SJSA1 (cell line): Measurements from ENCODE around the gene DNAI4. TPM values are rescaled to one million over a fixed set of nuclear protein-coding genes. Genes with fewer than 3 reads are reported as not detected.
"Not testable (repeated sequence)": the region's sequence is repeated elsewhere in the genome, so short reads cannot be mapped to it uniquely, and the experiment has no call there.

Source experiments
- DNase-seq, 2 experiments: peaks; one replicate each; pipeline ENCODE4 v3.0.0-alpha.2; 2015 to 2020; ENCODE audit warnings: low spot score in 2 of 2, low read depth in 1 of 2
- H3K27ac ChIP-seq: fragments of 250-450 bp; sonication (Bioruptor Pico); 2 replicates; pipeline ENCODE4 v1.5.1; 2020; ENCODE audit warnings: mild to moderate bottlenecking, moderate library complexity
- H3K27me3 ChIP-seq: fragments of 250-450 bp; sonication (Bioruptor Pico); replicated peaks from 2 replicates; pipeline ENCODE4 v1.5.1; 2020; ENCODE audit warnings: mild to moderate bottlenecking, moderate library complexity
- H3K36me3 ChIP-seq: fragments of 250-450 bp; sonication (Bioruptor Pico); 2 replicates; pipeline ENCODE4 v1.5.1; 2020; ENCODE audit warnings: mild to moderate bottlenecking
- H3K4me1 ChIP-seq: fragments of 250-450 bp; sonication (Bioruptor Pico); replicated peaks from 2 replicates; pipeline ENCODE4 v1.6.1; 2021; ENCODE audit warnings: mild to moderate bottlenecking
- H3K4me3 ChIP-seq: fragments of 250-450 bp; sonication (Bioruptor Pico); 2 replicates; pipeline ENCODE4 v1.5.1; 2020; ENCODE audit warnings: mild to moderate bottlenecking
- H3K9me3 ChIP-seq: fragments of 250-450 bp; sonication (Bioruptor Pico); replicated peaks from 2 replicates; pipeline ENCODE4 v1.5.1; 2020; ENCODE audit warnings: mild to moderate bottlenecking
- total RNA-seq: library from RNA; depleted of rRNA; stranded (reverse); fragments of >200 nt; shearing (Covaris generic); gene quantifications from 2 replicates; pipeline ENCODE4 v1.2.3, GENCODE V29; 2014

The DNAI4 gene
- total RNA-seq, 1 experiment from 2014 or later: 2.6 TPM

DNA sequence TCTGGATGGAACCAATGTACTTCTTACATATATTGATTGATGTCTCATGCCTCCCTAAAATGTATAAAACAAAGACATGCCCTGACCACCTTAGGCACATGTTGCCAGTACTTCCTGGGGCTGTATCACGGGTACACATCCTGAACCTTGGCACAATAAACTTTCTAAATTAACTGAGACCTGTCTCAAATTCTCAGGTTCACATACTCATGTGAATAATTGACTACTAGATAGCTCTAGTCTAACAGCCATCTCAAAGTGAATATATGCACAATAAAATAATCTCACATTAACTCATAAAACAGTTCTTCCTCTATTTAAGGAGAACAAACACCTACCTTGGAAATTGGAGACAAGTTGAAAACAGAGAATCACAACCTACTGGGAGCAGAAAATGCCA lies 5.6 kb downstream of the DNAI4 start:
- Histone ChIP-seq H3K27ac (no peak overlapping the region), H3K36me3 (no peaks in the 10 kb centered on the region), H3K27me3 (no peaks in the 10 kb centered on the region), H3K4me3 (no peak overlapping the region), H3K4me1 (peaks cover 9% of the 10 kb centered on the region; the same call in 1 of the 2 replicates), H3K9me3 (no peaks in the 10 kb centered on the region)
- no peak for DNase-seq

DNA sequence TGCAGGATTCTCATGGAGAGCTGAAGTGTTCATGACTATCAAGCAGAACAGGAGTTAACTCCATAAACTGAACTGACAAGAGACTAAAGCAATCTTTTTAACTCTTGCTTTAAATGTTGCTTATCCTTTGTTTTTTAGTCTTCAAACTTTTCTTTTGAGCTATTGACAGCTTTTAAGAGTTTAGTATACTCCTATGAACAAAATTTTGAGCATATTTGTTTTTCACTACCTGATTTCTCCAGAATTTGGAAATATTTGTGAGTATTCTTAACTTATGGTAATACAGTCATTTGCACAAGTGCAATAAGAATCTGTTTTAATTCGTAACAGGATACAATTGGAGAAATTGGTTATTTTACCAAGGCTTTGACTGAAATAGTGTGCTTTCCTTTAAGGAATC lies 7.2 kb downstream of the DNAI4 start:
- no peak for DNase-seq
- H3K36me3 ChIP-seq: no peaks in the 10 kb centered on the region
- no peaks in the 10 kb centered on the region for H3K4me1 ChIP-seq
- H3K27ac ChIP-seq: no peak overlapping the region
- no peaks in the 10 kb centered on the region for H3K9me3 ChIP-seq
- H3K27me3 ChIP-seq: no peaks in the 10 kb centered on the region
- no peak overlapping the region for H3K4me3 ChIP-seq

DNA sequence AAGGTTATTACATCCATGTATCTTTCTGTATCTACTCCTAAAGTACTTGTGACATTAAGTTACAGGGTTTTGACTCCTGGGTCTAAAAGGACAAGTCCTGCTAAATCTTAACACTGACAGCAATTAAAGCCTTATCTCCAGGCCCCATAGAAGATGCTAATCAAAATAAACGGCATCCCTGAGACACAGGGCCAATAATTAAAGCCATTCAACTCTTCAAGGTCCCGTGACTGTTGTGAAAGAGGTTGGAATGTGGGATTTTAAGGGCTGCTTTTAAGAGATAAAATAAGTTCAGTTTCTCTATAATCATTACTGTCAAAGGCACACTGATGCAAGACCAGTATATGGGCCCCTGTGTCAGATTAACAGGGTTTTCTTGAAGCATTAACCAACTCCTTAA lies 8.3 kb downstream of the DNAI4 start:
- no peaks in the 10 kb centered on the region for H3K4me1 ChIP-seq
- no peak overlapping the region for H3K4me3 ChIP-seq
- no peaks in the 10 kb centered on the region for H3K27me3 ChIP-seq
- DNase-seq: no peak
- no peaks in the 10 kb centered on the region for H3K36me3 ChIP-seq
- H3K27ac ChIP-seq: no peak overlapping the region
- H3K9me3 ChIP-seq: no peaks in the 10 kb centered on the region

DNA sequence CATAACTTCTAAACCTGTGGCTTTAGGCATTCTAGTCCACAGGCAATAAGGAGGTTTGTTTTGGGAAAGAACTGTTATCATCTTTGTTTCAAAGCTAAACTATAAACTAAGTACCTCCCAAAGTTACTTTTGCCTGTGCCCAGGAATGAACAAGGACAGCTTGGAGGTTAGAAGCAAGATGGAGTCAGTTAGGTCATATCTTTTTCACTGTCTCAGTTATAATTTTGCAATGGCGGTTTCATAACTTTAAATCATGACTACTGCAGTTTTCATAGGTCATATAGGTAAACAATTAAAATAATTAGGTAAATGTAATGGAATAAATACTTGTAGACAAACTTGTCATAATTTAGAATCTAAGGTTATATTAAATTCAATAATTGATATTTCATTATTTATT lies 9.5 kb downstream of the DNAI4 start:
- not testable (repeated sequence) for H3K4me3 ChIP-seq, H3K4me1 ChIP-seq, DNase-seq

DNA sequence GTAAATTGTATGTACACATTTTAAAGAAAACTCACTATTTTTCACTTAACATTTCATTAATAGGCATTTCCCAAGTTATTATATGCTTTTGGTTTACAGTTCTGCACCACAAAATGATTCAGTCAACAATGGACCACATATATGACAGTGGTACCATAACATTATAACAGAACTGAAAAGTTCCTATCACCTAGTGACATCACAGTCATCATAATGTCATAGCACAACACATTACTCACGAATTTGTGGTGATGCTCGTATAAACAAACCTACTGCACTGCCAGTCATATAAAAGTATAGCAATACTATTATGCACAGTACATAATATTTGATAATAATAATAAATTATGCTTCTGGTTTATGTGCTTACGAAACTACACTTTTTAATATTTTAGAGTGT lies 30.9 kb downstream of the DNAI4 start:
- Histone ChIP-seq H3K4me3 (no peak overlapping the region), H3K27ac (no peak overlapping the region), H3K4me1 (no peaks in the 10 kb centered on the region), H3K27me3 (no peaks in the 10 kb centered on the region), H3K9me3 (no peaks in the 10 kb centered on the region), H3K36me3 (no peaks in the 10 kb centered on the region)
- no peak for DNase-seq

More for the DNA sequence above, 9.5 kb downstream of the DNAI4 start:
- not testable (repeated sequence) for H3K9me3 ChIP-seq, H3K36me3 ChIP-seq, H3K27ac ChIP-seq, H3K27me3 ChIP-seq

DNA sequence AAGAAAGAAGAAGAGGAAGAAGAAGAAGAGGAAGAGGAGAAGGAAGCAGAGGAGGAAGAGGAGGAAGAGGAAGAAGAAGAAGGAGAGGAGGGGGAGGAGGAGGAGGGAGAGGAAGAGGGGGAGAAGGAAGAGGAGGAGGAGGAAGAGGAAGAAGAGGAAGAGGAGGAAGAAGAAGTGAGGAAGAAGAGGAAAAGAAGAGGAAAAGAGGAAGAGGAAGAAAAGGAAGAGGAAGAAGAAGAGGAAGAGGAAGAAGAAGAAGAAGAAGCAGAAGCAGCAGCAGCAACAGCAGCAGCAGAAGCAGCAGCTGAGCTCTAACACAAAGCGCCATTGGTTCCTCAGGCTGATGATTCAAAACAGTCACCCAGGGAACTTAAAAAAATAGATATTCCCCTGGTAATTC lies 34.0 kb downstream of the DNAI4 start:
- Histone ChIP-seq H3K4me3 (no peak overlapping the region), H3K27me3 (no peaks in the 10 kb centered on the region), H3K27ac (no peak overlapping the region), H3K4me1 (no peaks in the 10 kb centered on the region), H3K36me3 (no peaks in the 10 kb centered on the region), H3K9me3 (no peaks in the 10 kb centered on the region)
- DNase-seq: no peak

DNA sequence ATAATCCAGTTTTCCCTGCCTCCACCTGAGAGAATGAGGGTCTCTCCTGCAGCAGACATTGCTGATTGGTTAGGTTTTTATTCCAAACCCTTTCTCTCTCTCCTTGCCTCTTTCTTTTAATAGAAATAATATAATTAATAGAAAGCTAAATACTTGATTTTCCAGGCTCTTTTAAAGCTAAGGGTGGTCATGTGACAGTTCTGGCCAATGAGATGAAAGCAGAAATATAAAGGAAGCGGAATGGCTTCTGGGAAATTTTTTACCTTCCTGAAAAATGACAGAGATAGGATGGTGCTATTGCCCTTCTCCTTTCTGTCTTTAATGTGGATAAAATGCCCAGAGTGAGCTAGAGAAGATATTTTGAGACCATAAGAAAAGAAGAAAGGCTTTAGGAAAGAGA lies 35.6 kb downstream of the DNAI4 start:
- Histone ChIP-seq H3K27me3 (no peaks in the 10 kb centered on the region), H3K4me3 (no peak overlapping the region), H3K27ac (no peak overlapping the region), H3K36me3 (no peaks in the 10 kb centered on the region), H3K4me1 (no peaks in the 10 kb centered on the region), H3K9me3 (no peaks in the 10 kb centered on the region)
- no peak for DNase-seq

DNA sequence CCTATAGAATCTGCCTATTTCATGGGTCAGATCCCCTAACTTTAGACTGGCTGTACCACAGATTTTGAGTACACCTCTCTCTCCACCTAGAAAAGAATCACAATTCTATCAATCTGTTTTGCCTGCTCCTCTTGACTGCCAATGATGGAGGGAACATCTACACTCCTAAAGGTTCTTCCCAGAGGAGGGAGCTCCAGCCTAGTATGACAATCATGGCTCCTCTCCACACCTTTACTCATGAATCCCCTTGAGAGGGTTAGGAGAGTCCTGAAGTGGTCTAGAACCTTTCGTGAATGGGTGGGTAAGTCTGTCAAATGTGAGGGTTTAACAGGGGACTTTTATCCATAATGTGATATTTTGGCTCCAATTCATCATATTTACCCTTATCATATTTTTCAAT lies 48.0 kb downstream of the DNAI4 start:
- Histone ChIP-seq H3K4me1 (no peaks in the 10 kb centered on the region), H3K27ac (no peak overlapping the region), H3K9me3 (no peaks in the 10 kb centered on the region), H3K4me3 (no peak overlapping the region), H3K36me3 (no peaks in the 10 kb centered on the region), H3K27me3 (no peaks in the 10 kb centered on the region)
- DNase-seq: no peak

DNA sequence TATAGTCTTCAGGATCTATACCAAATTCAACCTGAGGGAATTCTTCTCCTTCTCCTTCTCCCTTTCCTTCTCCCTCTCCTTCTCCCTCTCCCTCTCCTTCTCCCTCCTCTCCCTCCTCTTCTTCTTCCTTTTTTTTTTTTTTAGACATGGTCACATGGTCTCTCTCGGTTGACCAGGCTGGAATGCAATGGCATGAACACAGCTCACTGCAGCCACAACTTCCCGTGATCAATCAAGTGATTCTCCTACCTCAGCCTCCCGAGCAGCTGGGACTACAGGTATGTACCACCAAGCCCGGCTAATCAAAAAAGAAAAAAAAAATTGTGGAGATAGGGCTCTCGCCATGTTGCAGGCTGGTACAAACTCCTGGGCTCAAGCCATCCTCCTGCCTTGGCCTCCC lies 51.5 kb downstream of the DNAI4 start:
- Histone ChIP-seq H3K4me1 (no peaks in the 10 kb centered on the region), H3K27ac (no peak overlapping the region), H3K4me3 (no peak overlapping the region), H3K27me3 (no peaks in the 10 kb centered on the region), H3K36me3 (no peaks in the 10 kb centered on the region), H3K9me3 (no peaks in the 10 kb centered on the region)
- no peak for DNase-seq

DNA sequence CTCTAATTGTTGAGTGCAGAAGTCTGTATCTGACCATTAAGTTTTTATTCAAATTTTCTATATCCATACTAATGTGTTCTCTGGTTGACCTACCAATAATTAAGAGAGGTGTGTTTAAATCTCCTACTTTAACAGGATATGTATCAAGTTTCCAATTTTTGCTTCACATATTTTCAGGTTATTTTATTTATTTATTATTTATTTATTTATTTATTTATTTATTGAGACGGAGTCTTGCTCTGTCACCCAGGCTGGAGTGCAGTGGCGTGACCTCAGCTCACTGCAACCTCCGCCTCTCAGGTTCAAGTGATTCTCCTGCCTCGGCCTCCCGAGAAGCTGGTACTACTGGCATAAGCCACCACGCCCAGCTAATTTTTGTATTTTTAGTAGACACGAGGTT lies 52.6 kb downstream of the DNAI4 start:
- not testable (repeated sequence) for H3K27ac ChIP-seq, H3K4me1 ChIP-seq

DNA sequence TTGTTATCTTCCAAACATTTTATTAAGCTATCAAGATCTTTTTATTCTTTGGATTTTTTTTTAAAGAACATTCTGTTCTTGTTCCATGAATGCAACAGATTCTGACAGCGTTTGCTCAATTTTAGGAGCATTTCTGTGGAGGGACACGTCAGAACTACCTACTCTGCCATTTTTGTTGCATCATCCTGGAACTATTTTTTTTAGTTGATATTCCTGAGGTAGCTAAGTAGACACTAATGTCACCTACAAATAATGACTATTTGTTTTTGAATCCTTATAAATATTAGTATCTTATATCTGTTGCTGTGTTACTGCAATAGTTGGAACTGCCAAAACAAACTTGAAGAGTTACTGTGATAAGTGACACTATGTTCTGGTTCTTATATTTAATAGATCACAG lies 57.2 kb downstream of the DNAI4 start:
- Histone ChIP-seq H3K4me3 (no peak overlapping the region), H3K27me3 (no peaks in the 10 kb centered on the region)

More for the DNA sequence above, 52.6 kb downstream of the DNAI4 start:
- DNase-seq, H3K9me3 ChIP-seq, H3K27me3 ChIP-seq, H3K4me3 ChIP-seq, H3K36me3 ChIP-seq: not testable (repeated sequence)

DNA sequence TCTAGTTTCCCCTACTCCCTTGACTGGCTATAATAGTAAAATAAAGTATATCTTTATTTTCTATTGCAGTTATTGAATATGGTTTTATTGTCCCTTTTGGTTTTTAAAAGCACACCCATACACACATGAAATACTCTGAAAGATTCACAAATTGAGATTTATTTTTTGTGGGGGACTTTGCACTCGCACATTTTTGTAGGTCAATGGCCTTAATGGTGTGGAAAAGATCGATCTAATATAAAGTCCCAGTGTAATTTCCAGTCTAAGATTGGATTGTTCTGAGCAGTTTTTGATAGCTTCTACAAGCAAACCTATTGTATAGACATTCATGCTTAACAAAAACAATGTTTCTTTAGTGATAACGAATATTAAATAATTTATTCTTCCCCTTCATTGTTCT lies 64.1 kb downstream of the DNAI4 start:
- no peak overlapping the region for H3K4me3 ChIP-seq
- H3K27me3 ChIP-seq: no peaks in the 10 kb centered on the region; the same call in 1 of the 2 replicates

More for the DNA sequence above, 57.2 kb downstream of the DNAI4 start:
- Histone ChIP-seq H3K36me3 (no peaks in the 10 kb centered on the region), H3K27ac (no peak overlapping the region), H3K9me3 (no peaks in the 10 kb centered on the region), H3K4me1 (no peaks in the 10 kb centered on the region)
- DNase-seq: no peak

DNA sequence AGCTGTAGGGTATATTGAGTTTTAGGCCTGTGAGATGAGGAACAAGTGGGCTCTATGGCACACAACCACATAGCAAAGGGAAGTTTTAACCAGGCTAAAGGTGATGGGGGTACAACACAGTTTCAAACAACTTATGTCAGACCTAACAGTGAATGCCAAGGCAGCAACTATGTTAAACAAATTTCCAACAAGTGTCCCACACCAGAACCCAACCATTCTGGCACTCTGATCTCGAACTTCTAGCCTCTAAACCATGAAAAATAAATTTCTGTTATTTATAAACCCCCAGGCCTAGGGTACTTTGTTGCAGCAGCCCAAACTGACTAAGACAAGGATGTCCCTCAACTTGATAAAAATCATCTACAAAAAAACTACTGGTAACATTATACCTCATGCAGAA lies 71.3 kb downstream of the DNAI4 start:
- Histone ChIP-seq H3K36me3 (no peaks in the 10 kb centered on the region), H3K4me3 (no peak overlapping the region), H3K27me3 (no peaks in the 10 kb centered on the region), H3K27ac (no peak overlapping the region), H3K9me3 (no peaks in the 10 kb centered on the region), H3K4me1 (no peaks in the 10 kb centered on the region)
- DNase-seq: no peak

More for the DNA sequence above, 64.1 kb downstream of the DNAI4 start:
- H3K4me1 ChIP-seq: no peaks in the 10 kb centered on the region
- DNase-seq: no peak
- no peaks in the 10 kb centered on the region for H3K36me3 ChIP-seq
- H3K9me3 ChIP-seq: no peaks in the 10 kb centered on the region
- no peak overlapping the region for H3K27ac ChIP-seq

DNA sequence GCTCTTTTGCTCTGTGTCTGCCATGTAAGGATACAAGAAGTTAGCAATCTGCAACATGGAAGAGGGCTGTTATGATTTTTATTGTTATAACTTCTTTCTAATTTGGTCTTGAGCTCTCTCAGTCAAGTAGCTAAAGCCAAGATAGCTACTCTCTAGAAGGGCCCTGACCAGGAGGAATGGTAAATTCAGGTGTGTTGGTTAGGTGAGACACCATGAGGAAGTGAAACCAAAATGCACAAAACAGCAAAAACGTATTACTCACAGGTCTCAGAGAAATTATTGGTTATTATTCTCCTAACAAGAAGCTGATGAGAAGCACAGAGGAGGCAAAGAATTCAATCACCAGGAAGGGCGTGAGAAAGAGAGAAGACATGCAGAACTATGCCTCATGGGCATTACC lies 71.8 kb downstream of the DNAI4 start:
- no peaks in the 10 kb centered on the region for H3K9me3 ChIP-seq
- no peak for DNase-seq
- H3K27me3 ChIP-seq: no peaks in the 10 kb centered on the region
- H3K36me3 ChIP-seq: no peaks in the 10 kb centered on the region
- no peak overlapping the region for H3K27ac ChIP-seq
- H3K4me1 ChIP-seq: no peaks in the 10 kb centered on the region
- H3K4me3 ChIP-seq: no peak overlapping the region

DNA sequence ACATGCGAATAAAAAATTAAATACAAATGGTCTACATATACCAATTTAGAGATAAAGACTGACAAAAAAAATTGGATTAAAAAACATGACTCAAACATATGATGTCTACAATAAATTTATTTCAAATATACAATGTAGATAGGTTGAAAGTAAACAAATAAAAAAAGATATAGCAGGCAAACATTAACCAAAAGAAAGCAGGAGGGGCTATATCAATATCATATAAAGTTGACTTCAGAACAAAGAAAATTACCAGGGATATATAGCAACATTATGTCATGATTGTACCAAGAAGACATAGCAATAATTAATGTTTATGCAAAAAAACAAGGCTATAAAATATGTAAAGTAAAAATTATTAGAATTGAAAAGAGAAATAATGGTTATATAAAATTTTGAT lies 73.7 kb downstream of the DNAI4 start:
- Histone ChIP-seq H3K4me3 (no peak overlapping the region), H3K27me3 (no peaks in the 10 kb centered on the region), H3K9me3 (no peaks in the 10 kb centered on the region), H3K4me1 (no peaks in the 10 kb centered on the region), H3K27ac (no peak overlapping the region), H3K36me3 (no peaks in the 10 kb centered on the region)
- DNase-seq: no peak
